B cell (primary cell): Measurements from ENCODE around the gene TOLLIP. TPM values are rescaled to one million over a fixed set of nuclear protein-coding genes. Genes with fewer than 3 reads are reported as not detected.

Source experiments
- ATAC-seq: fragments of 200-7000 bp; cut with Tn5 transposase; one replicate; pipeline ENCODE4 v1.10.0; 2021; ENCODE audit warnings: low read depth, mild to moderate bottlenecking, moderate number of reproducible peaks, moderate library complexity
- CTCF ChIA-PET: fragments of 350-600 bp; sonication (Branson Sonifier 250); formaldehyde crosslinking; loops from one replicate; lab custom pipeline; 2021; ENCODE audit warnings: antibody characterized with exemption, inconsistent platforms; lab: Charles Lee
- POLR2A ChIA-PET: fragments of 350-600 bp; sonication (Branson Sonifier 250); formaldehyde crosslinking; loops from one replicate; lab custom pipeline; 2021; ENCODE audit warnings: antibody characterized with exemption; lab: Charles Lee
- DNase-seq: peaks from one replicate; pipeline ENCODE4 v3.0.0; 2013
- H2AFZ ChIP-seq: 2 replicates; pipeline ENCODE4 v1.6.1; 2012; ENCODE audit warnings: mild to moderate bottlenecking, low read depth, low read length; ENCODE audit not compliant: insufficient read depth, poor library complexity, severe bottlenecking
- H3K27ac ChIP-seq, 2 donors: 1 replicate in 1 of 2; 2 replicates in 1 of 2; pipeline ENCODE4 v1.5.1; 2012 to 2013; ENCODE audit warnings: low read length in 2 of 2, mild to moderate bottlenecking in 2 of 2, moderate library complexity in 1 of 2
- H3K27me3 ChIP-seq, 4 experiments: fragments of 200-600 bp in 1 of 4; sonication (generic) in 1 of 4; replicated peaks in 1 of 4; 1 replicate in 2 of 4; 2 replicates in 2 of 4; pipeline versions ENCODE4 v1.6.1 to v1.7.0; 2013 to 2016; ENCODE audit warnings: low read length in 3 of 4, mild to moderate bottlenecking in 2 of 4, mixed read lengths in 1 of 4, moderate library complexity in 1 of 4; ENCODE audit not compliant: insufficient read depth in 4 of 4, control insufficient read depth in 3 of 4; ENCODE audit errors: control extremely low read depth in 1 of 4
- H3K36me3 ChIP-seq, 2 experiments: replicated peaks in 1 of 2; 1 replicate in 1 of 2; 2 replicates in 1 of 2; pipeline versions ENCODE4 v1.6.1 to v1.7.1; 2013; ENCODE audit warnings: low read length in 1 of 2; ENCODE audit not compliant: insufficient read depth in 2 of 2, control insufficient read depth in 1 of 2; ENCODE audit errors: control extremely low read depth in 1 of 2, extremely low read depth in 1 of 2
- H3K4me1 ChIP-seq, 2 donors: fragments of 200-600 bp in 1 of 2; sonication (generic) in 1 of 2; 1 replicate in 1 of 2; 2 replicates in 1 of 2; pipeline versions ENCODE4 v1.5.1 to v1.6.1; 2013 to 2017; ENCODE audit warnings: low read length in 2 of 2; ENCODE audit not compliant: control insufficient read depth in 2 of 2, insufficient read depth in 2 of 2
- H3K4me2 ChIP-seq: replicated peaks from 2 replicates; pipeline ENCODE3; 2012; ENCODE audit warnings: mild to moderate bottlenecking, low read depth, low read length; ENCODE audit not compliant: poor library complexity, severe bottlenecking
- H3K4me3 ChIP-seq, 5 experiments: fragments of 200-600 bp in 1 of 5; sonication (generic) in 1 of 5; 1 replicate in 3 of 5; 2 replicates in 2 of 5; pipeline versions ENCODE4 v1.5.1 to v1.7.0; 2011 to 2016; ENCODE audit warnings: low read length in 4 of 5, mild to moderate bottlenecking in 4 of 5, low read depth in 2 of 5, control low read depth in 1 of 5, moderate library complexity in 1 of 5; ENCODE audit not compliant: insufficient read depth in 1 of 5; ENCODE audit errors: control extremely low read depth in 1 of 5, extremely low read depth in 1 of 5
- H3K79me2 ChIP-seq: fragments of 200-600 bp; sonication (generic); one replicate; pipeline ENCODE4 v1.6.0; 2016; ENCODE audit warnings: low read length; ENCODE audit not compliant: control insufficient read depth, insufficient read depth
- H3K9ac ChIP-seq: fragments of 200-600 bp; sonication (generic); 2 replicates; pipeline ENCODE4 v1.6.1; 2017; ENCODE audit warnings: mild to moderate bottlenecking, low read length, moderate library complexity
- H3K9me3 ChIP-seq, 3 donors: one replicate each; pipeline versions ENCODE4 v1.6.1 to v1.7.1; 2013; ENCODE audit warnings: low read length in 2 of 3; ENCODE audit not compliant: control insufficient read depth in 2 of 3, insufficient read depth in 1 of 3; ENCODE audit errors: control extremely low read depth in 1 of 3
- H4K20me1 ChIP-seq: 2 replicates; pipeline ENCODE4 v1.6.0; 2012; ENCODE audit warnings: mild to moderate bottlenecking, low read length; ENCODE audit not compliant: insufficient read depth, control insufficient read depth, poor library complexity, severe bottlenecking
- H3K27ac Mint-ChIP-seq: one replicate; pipeline ENCODE4 v1.8.0; 2021; ENCODE audit warnings: mixed read lengths
- H3K27me3 Mint-ChIP-seq: one replicate; pipeline ENCODE4 v1.8.0; 2021; ENCODE audit warnings: mixed read lengths
- H3K4me1 Mint-ChIP-seq: one replicate; pipeline ENCODE4 v1.8.0; 2021; ENCODE audit warnings: mixed read lengths
- H3K4me3 Mint-ChIP-seq: one replicate; pipeline ENCODE4 v1.8.0; 2021; ENCODE audit warnings: mixed read lengths
- H3K9me3 Mint-ChIP-seq: one replicate; pipeline ENCODE4 v1.8.0; 2022; ENCODE audit warnings: mixed read lengths; ENCODE audit not compliant: insufficient read depth
- CTCF ChIP-seq: fragments of 200-600 bp; IDR thresholded peaks from one replicate; pipeline ENCODE4 v1.8.0; 2022; ENCODE audit warnings: antibody characterized with exemption, mild to moderate bottlenecking
- EZH2 ChIP-seq: IDR thresholded peaks from 2 replicates; pipeline ENCODE4 v1.6.1; 2012; ENCODE audit warnings: borderline replicate concordance, low read depth, mild to moderate bottlenecking, moderate library complexity, low read length; ENCODE audit not compliant: insufficient read depth, poor library complexity, severe bottlenecking
- WGBS: methylation state at CpG from one replicate; pipeline ENCODE4 v1.1.5; 2013; ENCODE audit warnings: missing lambda C conversion rate; ENCODE audit not compliant: insufficient coverage; 5-methylcytosine and 5-hydroxymethylcytosine counted together
- intact Hi-C: fragments of 100-400 bp; cut with micrococcal nuclease; formaldehyde crosslinking; loops from one replicate; pipeline ENCODE4 v1.10.0; 2022
- polyA plus RNA-seq: library from polyadenylated mRNA; depleted of rRNA; stranded (reverse); fragments of >200 nt; gene quantifications from 2 replicates; pipeline ENCODE4 v1.2.3, GENCODE V29; 2012
- total RNA-seq, 2 donors: library from RNA; stranded (reverse); fragments of 120-200 nt in 1 of 2; gene quantifications; 1 replicate in 1 of 2; 2 replicates in 1 of 2; pipeline versions ENCODE4 v1.2.3 to v1.2.4, GENCODE V29; 2013 to 2022

Gene TOLLIP
- total and polyA plus RNA-seq, 2 donors (not counting 1 experiment from before 2014, with no cell fraction given), result 34.7 to 52.5 TPM

GRCh38 chr11:1338201-1339065, 29.0 kb upstream of the TOLLIP start:
- Histone ChIP-seq H3K9me3 (peaks cover 0 to 35% (median 7%) of the 10 kb centered on the region in 3 donors), H3K9ac (no peak overlapping the region), H3K4me2 (no peak overlapping the region), H3K79me2 (no peaks in the 10 kb centered on the region), H3K4me1 (peaks cover 12 to 13% of the 10 kb centered on the region in 2 donors), H3K36me3 (no peaks in the 10 kb centered on the region), H3K4me3 (no peak overlapping the region), H3K27ac (no peak overlapping the region), H3K27me3 (peaks cover 0 to 5% (median 0%) of the 10 kb centered on the region in 4 experiments), H4K20me1 (no peaks in the 10 kb centered on the region), H2AFZ (no peak overlapping the region)
- intact Hi-C loops, result loop anchor here (2.0 kb wide), 1 partner anchor 44 kb away; no protein-coding TSS in a partner anchor
- H3K27ac Mint-ChIP-seq, result peak overlapping the region; percentile 74
- H3K9me3 Mint-ChIP-seq, result peaks cover 8% of the 10 kb centered on the region
- DNase-seq (peak; percentile 43), ATAC-seq (no peak)
- ChIA-PET POLR2A (no interaction called here), CTCF (no interaction called here)
- no peaks in the 10 kb centered on the region for H3K27me3 Mint-ChIP-seq
- H3K4me3 Mint-ChIP-seq, result peak overlapping the region; percentile 78
- H3K4me1 Mint-ChIP-seq, result peaks cover 21% of the 10 kb centered on the region
- 88% methylated on average over 26 of the region's 33 CpGs for WGBS
- TF ChIP-seq EZH2 (no peak), CTCF (no peak)

GRCh38 chr11:1337647-1338007, 28.2 kb upstream of the TOLLIP start:
- WGBS, result 72% methylated on average over 25 of the region's 25 CpGs
- Histone ChIP-seq H3K9me3 (peaks cover 0 to 37% (median 7%) of the 10 kb centered on the region in 3 donors), H3K4me2 (no peak overlapping the region), H3K9ac (no peak overlapping the region), H3K27me3 (peaks cover 0 to 8% (median 0%) of the 10 kb centered on the region in 4 experiments), H3K4me3 (no peak overlapping the region), H2AFZ (peak overlapping the region; percentile 78), H3K36me3 (no peaks in the 10 kb centered on the region), H3K79me2 (no peaks in the 10 kb centered on the region), H4K20me1 (no peaks in the 10 kb centered on the region), H3K4me1 (peaks cover 12 to 13% of the 10 kb centered on the region in 2 donors), H3K27ac (no peak overlapping the region)
- ATAC-seq (no peak), DNase-seq (no peak)
- POLR2A ChIA-PET, result no interaction called here
- intact Hi-C loops, result loop anchor here (2.0 kb wide), 2 partner anchors 45 to 75 kb away; no protein-coding TSS in a partner anchor
- Mint-ChIP-seq H3K9me3 (peaks cover 8% of the 10 kb centered on the region), H3K4me1 (peaks cover 21% of the 10 kb centered on the region), H3K27me3 (no peaks in the 10 kb centered on the region), H3K4me3 (peak overlapping the region; percentile 78), H3K27ac (peak overlapping the region; percentile 74)
- TF ChIP-seq EZH2 (no peak), CTCF (no peak)
- CTCF ChIA-PET, result no interaction called here
